Measurements from ENCODE around the gene EVL. TPM values are rescaled to one million over a fixed set of nuclear protein-coding genes. Genes with fewer than 3 reads are reported as not detected.

Gene EVL
- total RNA-seq, 1 donor: 14.4 TPM

DNA sequence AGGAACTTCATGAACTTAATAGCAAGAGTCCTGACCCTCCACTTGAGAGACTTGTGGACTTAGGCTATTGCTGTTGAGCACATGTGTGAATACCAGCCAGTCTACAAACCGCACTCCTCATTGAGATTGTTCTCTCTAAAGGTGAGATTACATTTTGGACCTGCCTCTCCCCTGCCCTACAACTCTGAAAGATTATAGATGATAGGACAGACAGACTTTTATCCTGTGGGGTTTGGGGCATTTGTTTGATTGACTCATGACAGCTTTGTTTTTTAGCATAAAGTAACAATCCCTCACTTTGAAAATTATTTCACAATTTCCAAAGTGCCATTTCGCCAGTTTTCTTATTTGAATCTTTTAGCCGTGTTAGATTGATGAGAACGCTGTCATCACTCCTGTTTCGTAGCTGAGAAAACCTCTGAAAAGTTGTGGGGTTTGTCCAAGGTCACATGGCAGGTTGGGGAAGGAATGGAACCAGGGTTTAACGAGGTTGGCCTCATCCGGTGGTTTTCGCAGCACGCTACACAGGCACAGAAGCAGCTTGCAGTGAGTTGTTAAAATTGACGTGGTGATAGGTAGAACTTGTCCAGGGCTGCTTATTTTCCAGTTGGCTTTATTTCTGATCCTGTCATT is 836 bp downstream of the EVL start:
- TF ChIP-seq, protein P1, sequence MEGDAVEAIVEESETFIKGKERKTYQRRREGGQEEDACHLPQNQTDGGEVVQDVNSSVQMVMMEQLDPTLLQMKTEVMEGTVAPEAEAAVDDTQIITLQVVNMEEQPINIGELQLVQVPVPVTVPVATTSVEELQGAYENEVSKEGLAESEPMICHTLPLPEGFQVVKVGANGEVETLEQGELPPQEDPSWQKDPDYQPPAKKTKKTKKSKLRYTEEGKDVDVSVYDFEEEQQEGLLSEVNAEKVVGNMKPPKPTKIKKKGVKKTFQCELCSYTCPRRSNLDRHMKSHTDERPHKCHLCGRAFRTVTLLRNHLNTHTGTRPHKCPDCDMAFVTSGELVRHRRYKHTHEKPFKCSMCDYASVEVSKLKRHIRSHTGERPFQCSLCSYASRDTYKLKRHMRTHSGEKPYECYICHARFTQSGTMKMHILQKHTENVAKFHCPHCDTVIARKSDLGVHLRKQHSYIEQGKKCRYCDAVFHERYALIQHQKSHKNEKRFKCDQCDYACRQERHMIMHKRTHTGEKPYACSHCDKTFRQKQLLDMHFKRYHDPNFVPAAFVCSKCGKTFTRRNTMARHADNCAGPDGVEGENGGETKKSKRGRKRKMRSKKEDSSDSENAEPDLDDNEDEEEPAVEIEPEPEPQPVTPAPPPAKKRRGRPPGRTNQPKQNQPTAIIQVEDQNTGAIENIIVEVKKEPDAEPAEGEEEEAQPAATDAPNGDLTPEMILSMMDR (IDR thresholded peaks at IDR 0.05; ENCODE audit: insufficient read depth, low read length): no peak
- no peak overlapping the region for H3K4me3 ChIP-seq (ENCODE audit: low read depth, low read length)
- DNase-seq (ENCODE audit: low read depth): no peak

DNA sequence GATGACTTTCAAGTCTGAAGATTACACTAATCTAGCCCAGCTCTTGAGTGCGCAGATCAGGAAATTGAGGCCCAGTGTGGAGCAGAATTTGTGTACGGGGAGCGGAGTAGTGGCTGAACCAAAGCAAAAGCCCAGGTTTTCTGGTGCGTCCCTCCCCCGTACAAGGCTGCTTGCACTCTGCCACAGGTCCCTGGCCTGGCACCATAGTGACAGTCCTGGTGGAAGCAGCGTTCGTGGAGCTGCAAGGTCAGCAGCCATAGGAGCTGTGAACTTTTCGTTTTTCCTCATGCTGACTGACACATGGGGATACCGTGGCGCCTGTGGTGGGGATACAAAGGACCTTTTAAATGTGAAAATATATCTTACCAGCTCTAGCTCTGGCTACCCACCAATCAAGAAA is 1.7 kb downstream of the EVL start:
- DNase-seq (ENCODE audit: low read depth): no peak
- TF ChIP-seq, protein P1 (IDR thresholded peaks at IDR 0.05; ENCODE audit: insufficient read depth, low read length): no peak
- H3K4me3 ChIP-seq (ENCODE audit: low read depth, low read length): no peak overlapping the region

DNA sequence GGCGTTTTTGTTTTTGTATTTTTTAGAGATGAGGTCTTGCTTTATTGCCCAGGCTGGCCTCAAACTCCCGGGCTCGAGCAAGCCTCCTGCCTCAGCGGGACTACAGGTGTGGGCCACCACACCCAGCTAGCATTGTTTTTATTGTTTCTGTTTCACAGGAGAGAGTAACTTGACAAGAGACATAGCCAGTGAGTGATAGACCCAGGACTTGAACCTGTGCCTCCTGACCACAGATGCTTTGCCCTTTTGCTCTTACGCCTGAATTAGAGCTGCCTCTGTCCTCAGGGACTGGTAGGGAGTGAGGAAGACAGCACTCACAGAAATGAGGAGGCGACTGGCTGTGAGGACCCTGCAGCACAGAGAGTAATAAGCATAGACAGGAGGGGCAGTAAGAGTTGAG is 2.3 kb downstream of the EVL start:
- TF ChIP-seq, protein P1 (IDR thresholded peaks at IDR 0.05; ENCODE audit: insufficient read depth, low read length): no peak
- no peak overlapping the region for H3K4me3 ChIP-seq (ENCODE audit: low read depth, low read length)

DNA sequence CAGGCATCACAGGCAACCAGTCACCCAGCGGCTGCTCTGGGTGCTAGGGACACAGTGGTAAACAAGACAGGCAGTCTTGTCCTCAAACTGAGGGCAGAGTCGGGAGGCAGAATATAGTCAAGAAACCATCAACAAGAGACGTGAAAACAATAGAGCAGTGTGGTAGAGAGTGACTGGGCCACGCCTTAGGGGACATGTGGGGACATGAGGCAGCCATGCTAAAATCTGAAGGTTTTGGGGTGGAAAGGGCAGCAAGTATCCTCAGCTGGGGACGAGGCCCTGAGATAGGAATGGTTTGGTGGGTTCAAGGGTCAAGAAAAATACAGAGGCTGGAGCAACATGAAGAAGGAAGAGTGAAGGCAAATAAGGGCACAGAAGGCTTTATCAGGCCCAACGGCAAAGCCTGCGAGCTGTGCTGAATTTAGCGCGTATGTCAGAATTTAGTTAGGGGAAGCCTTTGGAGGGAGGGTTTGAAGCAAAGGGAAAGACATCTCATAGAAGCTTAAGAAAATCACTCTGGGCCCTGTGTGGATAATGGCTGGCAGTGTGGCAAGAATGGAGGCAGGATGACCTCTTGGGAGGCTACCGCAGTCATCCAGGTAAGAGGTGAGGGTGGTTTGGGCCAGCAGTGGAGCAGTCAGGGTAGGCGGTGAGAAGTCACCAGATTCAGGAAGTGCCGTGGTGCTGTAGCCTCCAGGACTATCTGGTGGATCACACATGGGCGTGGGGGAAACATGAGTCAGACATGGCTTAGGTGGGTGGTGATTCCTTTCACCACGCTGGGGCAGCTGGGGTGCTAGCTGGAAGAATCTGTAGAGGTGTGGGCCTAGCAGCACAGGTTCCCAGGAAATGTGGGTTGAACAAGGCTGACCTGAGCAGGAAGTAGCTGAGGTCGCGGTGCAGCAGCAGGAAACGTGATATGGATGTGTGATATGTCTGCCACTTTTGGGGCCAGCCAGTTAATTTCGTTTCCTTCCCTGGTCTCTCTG is 3.0 kb downstream of the EVL start:
- TF ChIP-seq, protein P1 (IDR thresholded peaks at IDR 0.05; ENCODE audit: insufficient read depth, low read length): no peak
- H3K4me3 ChIP-seq (ENCODE audit: low read depth, low read length): no peak overlapping the region
- DNase-seq (ENCODE audit: low read depth): no peak

More for the DNA sequence above, 2.3 kb downstream of the EVL start:
- no peak for DNase-seq (ENCODE audit: low read depth)

DNA sequence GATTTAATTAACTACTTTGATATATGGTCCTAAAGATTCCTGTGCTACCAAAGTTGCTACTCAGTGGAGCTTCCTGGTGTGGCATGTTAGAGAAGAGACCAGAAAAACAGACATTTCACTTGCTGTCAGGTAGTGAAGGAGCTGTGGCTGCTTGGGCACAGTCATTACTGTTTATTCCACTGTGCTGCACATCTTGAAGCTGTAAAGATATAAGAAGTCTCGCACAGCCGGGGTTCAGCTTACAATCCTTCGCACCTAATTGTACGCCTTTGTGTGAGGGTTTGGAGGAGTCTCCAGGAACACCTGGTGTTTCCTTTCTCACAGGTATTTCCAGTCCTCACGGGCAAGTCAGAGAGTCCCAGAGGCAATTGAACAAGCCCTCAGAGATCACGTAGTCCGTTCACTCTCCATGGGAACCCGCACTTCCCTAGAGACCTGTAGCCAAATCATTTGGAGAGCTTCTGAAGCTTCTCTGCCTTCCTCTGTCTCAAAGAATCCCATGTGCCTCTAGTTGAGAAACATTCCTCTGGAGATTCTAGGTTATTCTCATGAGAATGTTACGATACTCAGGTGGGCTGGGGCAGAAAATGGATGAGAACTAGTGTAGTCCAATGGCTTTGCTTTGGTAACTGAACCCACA is 4.1 kb downstream of the EVL start:
- TF ChIP-seq, protein P1 (IDR thresholded peaks at IDR 0.05; ENCODE audit: insufficient read depth, low read length): no peak
- no peak for DNase-seq (ENCODE audit: low read depth)
- H3K4me3 ChIP-seq (ENCODE audit: low read depth, low read length): no peak overlapping the region

DNA sequence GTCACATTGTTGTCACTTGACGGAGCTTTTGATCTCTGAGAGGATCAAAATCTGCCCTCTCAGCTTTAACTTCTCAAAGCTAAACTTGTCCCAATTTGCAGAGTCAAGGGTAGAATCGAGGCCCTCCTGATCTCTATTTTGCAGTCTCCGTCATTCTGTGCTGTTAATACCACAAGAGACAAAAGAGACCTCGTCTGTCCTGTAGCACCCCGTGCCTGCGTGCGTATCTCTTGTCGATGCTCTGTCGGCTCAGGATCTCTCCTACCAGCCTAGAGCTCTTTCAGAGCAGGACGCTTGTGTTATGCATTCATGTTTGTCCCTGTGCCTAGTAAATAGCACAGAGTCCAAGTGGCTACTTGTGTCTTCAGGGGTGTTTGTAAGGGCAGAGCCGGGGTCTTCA is 5.1 kb downstream of the EVL start:
- H3K4me3 ChIP-seq (ENCODE audit: low read depth, low read length): no peak overlapping the region
- no peak for DNase-seq (ENCODE audit: low read depth)
- TF ChIP-seq, protein P1 (IDR thresholded peaks at IDR 0.05; ENCODE audit: insufficient read depth, low read length): no peak
